GM12878 (cell line): ENCODE results near the gene PRR5. TPM values are rescaled to one million over a fixed set of nuclear protein-coding genes. Genes with fewer than 3 reads are reported as not detected.

ENCODE experiments used
- ATAC-seq: fragments of 200-7000 bp; cut with Tn5 transposase; 3 replicates; pipeline ENCODE4 v1.9.1; 2020; ENCODE audit warnings: mild to moderate bottlenecking, moderate library complexity
- BruUV-seq: library from RNA; stranded (reverse); fragments of 400-500 nt; replicated peaks from 2 replicates; lab custom pipeline; 2021; lab: Mats Ljungman, UMichigan
- CTCF ChIA-PET: fragments of 300-600 bp; sonication (Branson Sonifier 250); formaldehyde crosslinking; extraction: SDS; loops from one replicate; lab custom pipeline; 2021; ENCODE audit warnings: inconsistent platforms; lab: Yijun Ruan, JAX
- POLR2A ChIA-PET: fragments of 350-600 bp; formaldehyde crosslinking; extraction: SDS; loops from one replicate; lab custom pipeline; 2021; ENCODE audit warnings: inconsistent platforms; lab: Charles Lee
- RAD21 ChIA-PET: fragments of 300-600 bp; sonication (Branson Sonifier 250); formaldehyde crosslinking; loops from one replicate; lab custom pipeline; 2023; ENCODE audit warnings: antibody characterized with exemption; ENCODE audit not compliant: unreplicated experiment; lab: Charles Lee
- SMC1A ChIA-PET: fragments of 300-600 bp; sonication (Branson Sonifier 250); formaldehyde crosslinking; loops from one replicate; lab custom pipeline; 2023; ENCODE audit not compliant: unreplicated experiment, uncharacterized antibody; lab: Charles Lee
- DNase-seq: peaks from one replicate; pipeline ENCODE4 v3.0.0-alpha.2; 2011; ENCODE audit warnings: low read depth, low spot score
- FAIRE-seq: peaks from 3 replicates; lab custom pipeline; 2011; peaks lifted over from hg19 to GRCh38; lab: Jason Lieb, UNC
- H2AFZ ChIP-seq: 2 replicates; pipeline ENCODE4 v1.6.0; 2011; ENCODE audit warnings: low read depth, low read length, control low read depth; ENCODE audit not compliant: control insufficient read depth
- H3K27ac ChIP-seq: 2 replicates; pipeline ENCODE4 v1.5.1; 2011; ENCODE audit warnings: control low read depth; ENCODE audit not compliant: control insufficient read depth, insufficient read depth
- H3K27me3 ChIP-seq, 2 experiments: replicated peaks in 1 of 2; 2 replicates each; pipeline versions ENCODE4 v1.6.0 to v1.6.1; 2011; ENCODE audit warnings: low read length in 1 of 2; ENCODE audit not compliant: control insufficient read depth in 2 of 2, insufficient read depth in 2 of 2
- H3K36me3 ChIP-seq, 2 experiments: 2 replicates each; pipeline ENCODE4 v1.5.1; 2011; ENCODE audit warnings: low read length in 1 of 2; ENCODE audit not compliant: control insufficient read depth in 2 of 2, insufficient read depth in 2 of 2
- H3K4me1 ChIP-seq: 2 replicates; pipeline ENCODE4 v1.6.1; 2011; ENCODE audit warnings: mild to moderate bottlenecking, low read length, moderate library complexity, mixed read lengths; ENCODE audit not compliant: control insufficient read depth, insufficient read depth
- H3K4me2 ChIP-seq: 2 replicates; pipeline ENCODE4 v1.6.0; 2011; ENCODE audit warnings: control low read depth; ENCODE audit not compliant: control insufficient read depth, insufficient read depth
- H3K4me3 ChIP-seq: fragments of 200-600 bp; sonication (generic); 2 replicates; pipeline ENCODE4 v1.5.1; 2016
- H3K79me2 ChIP-seq: 2 replicates; pipeline ENCODE4 v1.6.0; 2011; ENCODE audit warnings: low read length; ENCODE audit not compliant: control insufficient read depth, insufficient read depth
- H3K9ac ChIP-seq: 2 replicates; pipeline ENCODE4 v1.8.0; 2011; ENCODE audit warnings: low read length, control low read depth, mixed read lengths; ENCODE audit not compliant: control insufficient read depth, insufficient read depth
- H3K9me3 ChIP-seq: replicated peaks from 3 replicates; pipeline ENCODE4 v1.5.1; 2011; ENCODE audit warnings: mild to moderate bottlenecking, low read length; ENCODE audit not compliant: control insufficient read depth, insufficient read depth
- H4K20me1 ChIP-seq: 2 replicates; pipeline ENCODE4 v1.6.0; 2011; ENCODE audit not compliant: control insufficient read depth, insufficient read depth
- BACH1 ChIP-seq: fragments of 450-650 bp; IDR thresholded peaks from 2 replicates; pipeline ENCODE4 v1.6.1; 2017; ENCODE audit warnings: mild to moderate bottlenecking, borderline replicate concordance
- BCL11A ChIP-seq: IDR thresholded peaks from 2 replicates; pipeline ENCODE4 v1.6.1; 2011; ENCODE audit warnings: low read depth, low read length
- BRCA1 ChIP-seq: IDR thresholded peaks from 2 replicates; pipeline ENCODE4 v1.6.1; 2011; ENCODE audit warnings: low read depth, low read length, improper control_type of control experiment
- CBFB ChIP-seq: IDR thresholded peaks from 2 replicates; pipeline ENCODE4 v1.6.1; 2016; ENCODE audit warnings: antibody characterized with exemption, low read depth
- CREM ChIP-seq: IDR thresholded peaks from 2 replicates; pipeline ENCODE4 v1.6.1; 2014; ENCODE audit warnings: antibody characterized with exemption, low read depth
- EGR1 ChIP-seq, 2 experiments: IDR thresholded peaks; 1 replicate in 1 of 2; 2 replicates in 1 of 2; pipeline ENCODE4 v1.6.1; 2011 to 2012; ENCODE audit warnings: low read depth in 2 of 2, low read length in 2 of 2, borderline replicate concordance in 1 of 2, mild to moderate bottlenecking in 1 of 2, moderate library complexity in 1 of 2
- ESRRA ChIP-seq: IDR thresholded peaks from 2 replicates; pipeline ENCODE4 v1.6.1; 2012; ENCODE audit warnings: mild to moderate bottlenecking, low read length, improper control_type of control experiment
- HCFC1 ChIP-seq: fragments of 150-350 bp; IDR thresholded peaks from 2 replicates; pipeline ENCODE4 v1.6.1; 2014; ENCODE audit warnings: low read length
- MAX ChIP-seq: IDR thresholded peaks from 2 replicates; pipeline ENCODE4 v1.6.1; 2012; ENCODE audit warnings: low read depth, low read length, improper control_type of control experiment
- MEF2B ChIP-seq: fragments of 450-650 bp; IDR thresholded peaks from 2 replicates; pipeline ENCODE4 v1.6.1; 2018; ENCODE audit warnings: mild to moderate bottlenecking, moderate library complexity; ENCODE audit not compliant: partially characterized antibody, poor library complexity, severe bottlenecking
- NFIC ChIP-seq: IDR thresholded peaks from 2 replicates; pipeline ENCODE4 v1.6.1; 2012; ENCODE audit warnings: low read depth, mild to moderate bottlenecking, inconsistent platforms, low read length, moderate library complexity
- NFXL1 ChIP-seq: fragments of 450-650 bp; IDR thresholded peaks from 2 replicates; pipeline ENCODE4 v1.6.1; 2017; ENCODE audit warnings: antibody characterized with exemption, mild to moderate bottlenecking, borderline replicate concordance
- NFYB ChIP-seq: IDR thresholded peaks from 2 replicates; pipeline ENCODE4 v1.6.1; 2011; ENCODE audit warnings: low read depth, mild to moderate bottlenecking, low read length, improper control_type of control experiment, moderate library complexity; ENCODE audit not compliant: insufficient read depth
- NRF1 ChIP-seq: conservative IDR thresholded peaks from 2 replicates; pipeline ENCODE4 v1.6.1; 2011; ENCODE audit warnings: mild to moderate bottlenecking, low read depth, low read length, improper control_type of control experiment
- REST ChIP-seq: IDR thresholded peaks from 2 replicates; pipeline ENCODE4 v1.6.1; 2012; ENCODE audit warnings: mild to moderate bottlenecking, low read depth, low read length
- RFX5 ChIP-seq: IDR thresholded peaks from 2 replicates; pipeline ENCODE4 v1.6.1; 2011; ENCODE audit warnings: low read depth, low read length, improper control_type of control experiment
- YY1 ChIP-seq: IDR thresholded peaks from 2 replicates; pipeline ENCODE4 v1.6.1; 2011; ENCODE audit warnings: low read depth, mild to moderate bottlenecking, low read length
- WGBS: methylation state at CpG from one replicate; pipeline ENCODE4 v1.1.6; 2016; ENCODE audit warnings: low lambda C conversion rate; ENCODE audit not compliant: insufficient replicate concordance, insufficient coverage; ENCODE audit errors: missing lambda C conversion rate; 5-methylcytosine and 5-hydroxymethylcytosine counted together
- in situ Hi-C: fragments of 300-500 bp; cut with MboI; formaldehyde crosslinking; loops from 9 replicates; pipeline ENCODE4 v1.14.3; 2018; ENCODE audit warnings: mixed read lengths
- intact Hi-C: fragments of 100-400 bp; cut with micrococcal nuclease; formaldehyde crosslinking; loops from one replicate; pipeline ENCODE4 v1.14.2; 2022; ENCODE audit not compliant: unreplicated experiment
- polyA plus RNA-seq, 11 experiments: library from polyadenylated mRNA; depleted of rRNA in 4 of 11; unstranded in 6 of 11; stranded (reverse) in 5 of 11; fragments of >200 nt; fragmentation: Nextera tagmentation in 4 of 11; fragmentation: Illumina TruSeq in 1 of 11; extraction: Ambion mirVana in 4 of 11; extraction: Trizol in 1 of 11; gene quantifications; 1 replicate in 1 of 11; 2 replicates in 10 of 11; pipeline versions ENCODE4 v1.2.1 to v1.2.3, GENCODE V29; 2011 to 2016; ENCODE audit warnings: inconsistent platforms in 2 of 11, missing spikeins in 2 of 11, low read depth in 1 of 11
- total RNA-seq, 4 experiments: library from RNA; depleted of rRNA in 3 of 4; stranded (reverse); fragments of >200 nt in 3 of 4; fragmentation: Illumina TruSeq in 1 of 4; extraction: Trizol in 1 of 4; gene quantifications; 2 replicates each; pipeline versions ENCODE4 v1.2.1 to v1.2.3, GENCODE V29; 2013 to 2021

Gene PRR5
- total and polyA plus RNA-seq, 10 of the 15 experiments (the other 5 are each of a cell fraction or from before 2014, with no cell fraction given) = 0.03 to 9.4 (median 1.5) TPM

- no peak overlapping the region for H3K4me2 ChIP-seq
- FAIRE-seq (no peak), DNase-seq (no peak), ATAC-seq (no peak)
- SMC1A ChIA-PET = no interaction called here
- in situ Hi-C loops = no loop called here
- TF ChIP-seq MAX = no peak
- no peak for TF ChIP-seq BCL11A
- TF ChIP-seq HCFC1 = no peak
- TF ChIP-seq YY1 = no peak
- TF ChIP-seq EGR1 (IDR thresholded peaks at IDR 0.05; ENCODE audit: borderline replicate concordance in 1 of 2, low read depth in 2 of 2, low read length in 2 of 2) = no peak
- TF ChIP-seq ESRRA = no peak
- no peak for TF ChIP-seq BRCA1
- TF ChIP-seq NFIC = no peak
- no peak for TF ChIP-seq CBFB
- no peak overlapping the region for H3K4me3 ChIP-seq
- CTCF ChIA-PET = interaction anchor here (0.6 kb wide), 1 partner anchor 317 kb away, joined by 3 read pairs; no protein-coding TSS in a partner anchor
- H3K4me1 ChIP-seq = no peaks in the 10 kb centered on the region
- H2AFZ ChIP-seq = no peak overlapping the region
- BruUV-seq = no TSS peak
- H3K27me3 ChIP-seq = 0 out of 4 replicates have a peak, but pooled peaks cover 0 to 4% of the 10 kb centered on the region in 2 experiments
- no peaks in the 10 kb centered on the region for H3K9me3 ChIP-seq
- WGBS = 54% methylated on average over 9 of the region's 9 CpGs
- no peaks in the 10 kb centered on the region for H3K79me2 ChIP-seq
- POLR2A ChIA-PET = no interaction called here
- RAD21 ChIA-PET = no interaction called here
- no peak overlapping the region for H3K9ac ChIP-seq
- no peaks in the 10 kb centered on the region for H3K36me3 ChIP-seq
- no peak overlapping the region for H3K27ac ChIP-seq
- no peaks in the 10 kb centered on the region for H4K20me1 ChIP-seq
- intact Hi-C loops = no loop called here
Observed at GRCh38 chr22:44741929-44742328, 39.9 kb downstream of the PRR5 start.

GRCh38 chr22:44743247-44743646, 41.2 kb downstream of the PRR5 start:
- Histone ChIP-seq H3K27ac (no peak overlapping the region), H3K9me3 (no peaks in the 10 kb centered on the region), H2AFZ (no peak overlapping the region), H3K4me3 (no peak overlapping the region), H3K79me2 (no peaks in the 10 kb centered on the region), H3K4me1 (no peaks in the 10 kb centered on the region), H3K4me2 (no peak overlapping the region), H3K9ac (no peak overlapping the region), H3K36me3 (no peaks in the 10 kb centered on the region), H3K27me3 (0 out of 4 replicates have a peak, but pooled peaks cover 0 to 4% of the 10 kb centered on the region in 2 experiments), H4K20me1 (no peaks in the 10 kb centered on the region)
- 55% methylated on average over 10 of the region's 11 CpGs for WGBS
- in situ Hi-C loops = no loop called here
- DNase-seq = no peak
- ChIA-PET SMC1A (no interaction called here), RAD21 (no interaction called here), CTCF (no interaction called here), POLR2A (no interaction called here)
- no peak for ATAC-seq
- intact Hi-C loops = no loop called here
- FAIRE-seq = no peak
- no TSS peak for BruUV-seq
- TF ChIP-seq MEF2B (no peak), REST (no peak), NFXL1 (no peak), CREM (no peak), BACH1 (no peak), RFX5 (no peak), NFYB (no peak), NRF1 (no peak)
